ENCODE measurements around the gene FBXW11. TPM values are rescaled to one million over a fixed set of nuclear protein-coding genes. Genes with fewer than 3 reads are reported as not detected.

The FBXW11 gene
- total RNA-seq, 1 experiment from 2014 or later = 34.9 TPM

DNA sequence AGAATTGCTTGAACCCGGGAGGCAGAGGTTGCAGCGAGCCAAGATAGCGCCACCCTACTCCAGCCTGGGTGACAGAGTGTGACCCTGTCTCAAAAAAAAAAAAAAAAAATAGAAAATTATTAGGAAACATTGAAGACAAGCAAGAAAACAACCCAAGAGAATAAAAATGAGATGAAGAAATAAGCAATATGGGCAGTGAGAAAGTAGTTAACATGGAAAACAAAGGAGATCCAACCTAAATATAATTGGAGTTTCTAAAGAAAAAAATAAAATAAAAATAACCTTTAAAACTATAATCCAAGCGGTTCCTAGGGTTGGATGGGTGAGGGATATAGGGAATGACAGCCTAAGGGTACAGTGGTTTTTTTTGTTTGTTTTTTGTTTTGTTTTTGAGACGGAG, 71.9 kb downstream of the FBXW11 start:
- H3K4me3 ChIP-seq (ENCODE audit: low read depth, low read length, poor library complexity, severe bottlenecking) = no peak overlapping the region
- CTCF ChIA-PET = no interaction called here
- DNase-seq (ENCODE audit: low spot score) = no peak
- no peaks in the 10 kb centered on the region for H3K4me1 ChIP-seq (ENCODE audit: insufficient read depth, low read length, poor library complexity, severe bottlenecking)
- no TSS peak for BruUV-seq (replicated peaks)
- no peaks in the 10 kb centered on the region for H3K27me3 ChIP-seq (replicated peaks; ENCODE audit: insufficient read depth, low read depth, low read length, poor library complexity)
- H3K36me3 ChIP-seq (ENCODE audit: insufficient read depth, low read length, poor library complexity, severe bottlenecking) = no peaks in the 10 kb centered on the region
- POLR2A ChIA-PET (ENCODE audit: low non-redundant PET) = no interaction called here
- intact Hi-C loops (cut with micrococcal nuclease; ENCODE audit: unreplicated experiment) = no loop called here
- no peak for TF ChIP-seq EZH2 (IDR thresholded peaks at IDR 0.05; ENCODE audit: borderline replicate concordance, low read depth, low read length, poor library complexity, severe bottlenecking)
- TF ChIP-seq, protein P1, sequence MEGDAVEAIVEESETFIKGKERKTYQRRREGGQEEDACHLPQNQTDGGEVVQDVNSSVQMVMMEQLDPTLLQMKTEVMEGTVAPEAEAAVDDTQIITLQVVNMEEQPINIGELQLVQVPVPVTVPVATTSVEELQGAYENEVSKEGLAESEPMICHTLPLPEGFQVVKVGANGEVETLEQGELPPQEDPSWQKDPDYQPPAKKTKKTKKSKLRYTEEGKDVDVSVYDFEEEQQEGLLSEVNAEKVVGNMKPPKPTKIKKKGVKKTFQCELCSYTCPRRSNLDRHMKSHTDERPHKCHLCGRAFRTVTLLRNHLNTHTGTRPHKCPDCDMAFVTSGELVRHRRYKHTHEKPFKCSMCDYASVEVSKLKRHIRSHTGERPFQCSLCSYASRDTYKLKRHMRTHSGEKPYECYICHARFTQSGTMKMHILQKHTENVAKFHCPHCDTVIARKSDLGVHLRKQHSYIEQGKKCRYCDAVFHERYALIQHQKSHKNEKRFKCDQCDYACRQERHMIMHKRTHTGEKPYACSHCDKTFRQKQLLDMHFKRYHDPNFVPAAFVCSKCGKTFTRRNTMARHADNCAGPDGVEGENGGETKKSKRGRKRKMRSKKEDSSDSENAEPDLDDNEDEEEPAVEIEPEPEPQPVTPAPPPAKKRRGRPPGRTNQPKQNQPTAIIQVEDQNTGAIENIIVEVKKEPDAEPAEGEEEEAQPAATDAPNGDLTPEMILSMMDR (conservative IDR thresholded peaks at IDR 0.05; ENCODE audit: low read depth, low read length) = no peak
- no peaks in the 10 kb centered on the region for H3K9me3 ChIP-seq (ENCODE audit: low read depth, low read length, poor library complexity, severe bottlenecking)
- no peak overlapping the region for H3K27ac ChIP-seq (ENCODE audit: low read depth, low read length, poor library complexity, severe bottlenecking)

DNA sequence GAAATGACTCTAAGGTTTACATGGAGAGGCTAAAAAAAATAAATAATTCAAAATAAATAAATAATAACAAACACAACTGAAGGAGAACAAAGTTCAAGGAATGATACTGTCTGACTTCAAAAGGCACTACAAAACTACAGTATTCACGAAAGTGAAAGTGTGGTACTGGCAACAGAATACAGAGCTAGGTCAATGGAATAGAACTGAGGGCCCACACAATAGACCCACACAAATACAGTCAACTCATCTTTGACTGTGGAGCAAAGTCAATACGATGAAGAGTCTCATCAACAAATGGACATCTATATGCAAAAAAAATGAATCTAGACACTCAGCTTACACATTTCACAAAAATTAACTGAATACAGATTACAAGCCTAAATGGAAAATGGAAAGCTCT, 75.3 kb downstream of the FBXW11 start:
- Histone ChIP-seq H3K27me3 (replicated peaks; ENCODE audit: insufficient read depth, low read depth, low read length, poor library complexity) (no peaks in the 10 kb centered on the region), H3K4me1 (ENCODE audit: insufficient read depth, low read length, poor library complexity, severe bottlenecking) (no peaks in the 10 kb centered on the region), H3K9me3 (ENCODE audit: low read depth, low read length, poor library complexity, severe bottlenecking) (no peaks in the 10 kb centered on the region), H3K27ac (ENCODE audit: low read depth, low read length, poor library complexity, severe bottlenecking) (no peak overlapping the region), H3K4me3 (ENCODE audit: low read depth, low read length, poor library complexity, severe bottlenecking) (no peak overlapping the region), H3K36me3 (ENCODE audit: insufficient read depth, low read length, poor library complexity, severe bottlenecking) (no peaks in the 10 kb centered on the region)
- intact Hi-C loops (cut with micrococcal nuclease; ENCODE audit: unreplicated experiment) = no loop called here
- CTCF ChIA-PET = interaction anchor here (0.7 kb wide), 1 partner anchor 447 kb away, joined by 3 read pairs; no protein-coding TSS in a partner anchor
- no peak for TF ChIP-seq EZH2 (IDR thresholded peaks at IDR 0.05; ENCODE audit: borderline replicate concordance, low read depth, low read length, poor library complexity, severe bottlenecking)
- TF ChIP-seq, protein P1 (conservative IDR thresholded peaks at IDR 0.05; ENCODE audit: low read depth, low read length) = no peak
- POLR2A ChIA-PET (ENCODE audit: low non-redundant PET) = no interaction called here
- no peak for DNase-seq (ENCODE audit: low spot score)
- no TSS peak for BruUV-seq (replicated peaks)

DNA sequence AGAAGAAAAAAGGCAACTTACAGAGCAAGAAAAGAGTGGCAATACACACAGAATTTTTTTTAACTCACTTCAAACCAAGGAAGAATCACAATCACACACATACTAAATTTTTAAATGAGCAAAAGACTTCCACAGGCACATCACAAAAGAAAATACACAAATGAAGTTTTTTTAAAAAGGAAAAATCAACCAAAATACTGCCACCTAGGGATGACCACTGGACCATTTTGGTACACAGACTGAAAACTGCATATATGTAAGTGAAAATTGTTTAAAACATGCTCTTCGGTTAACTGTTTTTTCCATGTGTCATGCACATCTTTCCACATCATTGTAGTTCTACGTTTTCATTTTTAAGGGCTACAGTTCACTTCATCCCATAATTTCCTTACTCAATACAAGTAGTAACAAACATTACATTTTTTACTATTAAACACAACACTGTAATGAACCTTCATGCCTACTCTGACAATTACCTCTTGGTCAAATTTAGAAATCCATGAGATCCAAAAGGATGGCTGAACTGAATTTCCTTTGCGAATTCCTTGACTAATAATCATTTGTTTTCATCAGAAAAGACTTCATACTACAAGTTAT, 79.0 kb downstream of the FBXW11 start:
- CTCF ChIA-PET = no interaction called here

More for the DNA sequence above, 79.0 kb downstream of the FBXW11 start:
- POLR2A ChIA-PET (ENCODE audit: low non-redundant PET) = no interaction called here
- Histone ChIP-seq H3K9me3 (ENCODE audit: low read depth, low read length, poor library complexity, severe bottlenecking) (no peaks in the 10 kb centered on the region), H3K4me3 (ENCODE audit: low read depth, low read length, poor library complexity, severe bottlenecking) (no peak overlapping the region), H3K27me3 (replicated peaks; ENCODE audit: insufficient read depth, low read depth, low read length, poor library complexity) (no peaks in the 10 kb centered on the region), H3K36me3 (ENCODE audit: insufficient read depth, low read length, poor library complexity, severe bottlenecking) (no peaks in the 10 kb centered on the region), H3K4me1 (ENCODE audit: insufficient read depth, low read length, poor library complexity, severe bottlenecking) (no peaks in the 10 kb centered on the region), H3K27ac (ENCODE audit: low read depth, low read length, poor library complexity, severe bottlenecking) (no peak overlapping the region)
- DNase-seq (ENCODE audit: low spot score) = no peak
- TF ChIP-seq, protein P1 (conservative IDR thresholded peaks at IDR 0.05; ENCODE audit: low read depth, low read length) = peak; percentile 47
- no peak for TF ChIP-seq EZH2 (IDR thresholded peaks at IDR 0.05; ENCODE audit: borderline replicate concordance, low read depth, low read length, poor library complexity, severe bottlenecking)
- no TSS peak for BruUV-seq (replicated peaks)
- intact Hi-C loops (cut with micrococcal nuclease; ENCODE audit: unreplicated experiment) = no loop called here
